Stimulated activated CD8-positive, alpha-beta memory T cell treated with anti-CD3 and anti-CD28 coated beads, Interleukin-7, amount 100 ng/mL, for 48 hours (primary cell): ENCODE results near the gene OARD1.

Experiments
- DNase-seq, 2 donors: peaks; one replicate each; pipeline ENCODE4 v3.0.0-alpha.2; 2020; ENCODE audit warnings: low read depth in 1 of 2; ENCODE audit errors: extremely low read depth in 1 of 2

Gene OARD1

DNA sequence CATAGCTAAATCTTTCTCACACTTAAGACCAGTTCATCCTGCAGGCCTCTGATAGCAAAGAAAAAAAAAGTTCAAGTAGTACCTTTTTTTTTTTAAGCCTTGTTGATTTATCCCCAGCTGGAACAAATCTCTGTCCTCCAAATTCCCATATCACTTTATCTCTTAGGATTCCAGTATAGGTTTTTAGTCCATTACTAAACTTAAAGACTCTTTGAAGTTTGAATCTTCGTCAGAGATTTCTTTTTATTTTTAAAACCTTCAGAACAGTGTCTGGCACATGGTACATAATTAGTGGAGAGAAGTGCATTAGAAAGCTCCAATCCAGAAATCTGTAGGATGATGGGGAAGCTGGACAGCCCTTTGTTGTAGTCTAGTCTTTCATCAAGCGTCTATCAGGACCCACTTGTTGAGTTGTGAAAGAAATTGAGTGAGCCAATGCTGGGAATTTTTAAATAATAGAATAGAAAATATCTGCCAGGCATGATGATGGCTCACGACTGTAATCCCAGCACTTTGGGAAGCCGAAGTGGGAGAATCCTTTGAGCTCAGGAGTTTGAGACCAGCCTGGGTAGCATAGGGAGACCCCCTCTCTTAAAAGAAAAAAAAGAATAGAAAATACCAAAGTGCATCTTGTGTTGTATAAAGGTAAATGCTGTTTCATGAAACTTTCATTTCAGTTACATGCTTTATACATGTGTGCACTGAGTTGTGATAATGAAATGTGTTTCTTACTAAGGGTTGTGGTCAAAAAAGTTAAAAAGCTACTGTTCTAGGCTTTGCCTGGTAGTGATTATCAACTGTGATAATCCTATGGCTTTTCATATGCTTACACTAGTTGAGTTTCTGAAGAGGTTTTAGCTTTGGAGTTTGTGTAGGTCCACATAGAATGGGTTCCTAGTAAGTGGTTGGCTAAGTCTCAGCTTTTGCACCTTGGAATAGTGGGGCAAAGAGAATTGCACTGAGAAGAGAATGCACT, 3.8 kb upstream of the OARD1 start:
- no peak for DNase-seq

DNA sequence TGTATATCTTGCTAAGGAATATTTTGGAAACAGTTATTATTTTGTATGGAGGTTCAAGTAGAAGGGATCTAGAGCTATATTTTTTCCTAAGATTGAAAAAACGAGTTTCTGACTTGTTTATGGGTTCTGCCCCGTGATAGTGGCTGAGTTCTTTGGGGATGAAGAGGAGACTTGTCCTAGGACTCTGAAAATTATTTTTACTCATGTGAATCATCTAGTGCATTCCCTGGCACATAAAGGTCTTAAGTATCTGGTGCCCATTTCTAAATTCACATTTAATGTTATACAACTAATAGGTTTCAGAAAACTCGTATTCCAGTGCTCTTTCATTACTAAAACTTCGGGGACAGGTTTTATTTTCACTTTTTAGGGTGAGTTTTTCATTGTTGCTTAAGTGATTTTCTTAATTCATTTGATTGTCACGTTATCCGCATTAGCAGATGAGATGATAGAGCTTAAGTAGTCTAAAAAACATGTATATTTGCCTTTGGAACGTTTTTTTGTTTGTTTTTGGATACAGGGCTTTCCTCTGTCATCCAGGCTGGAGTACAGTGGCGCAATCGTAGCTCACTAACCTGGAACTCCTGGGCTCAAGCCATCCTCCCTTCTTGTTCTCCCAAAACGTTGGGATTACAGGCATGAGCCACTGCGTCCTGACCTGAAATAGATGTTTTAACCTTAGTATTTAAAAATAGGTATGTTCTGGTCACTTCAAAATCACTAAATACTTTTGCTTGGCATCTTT, 2.7 kb upstream of the OARD1 start:
- no peak for DNase-seq

DNA sequence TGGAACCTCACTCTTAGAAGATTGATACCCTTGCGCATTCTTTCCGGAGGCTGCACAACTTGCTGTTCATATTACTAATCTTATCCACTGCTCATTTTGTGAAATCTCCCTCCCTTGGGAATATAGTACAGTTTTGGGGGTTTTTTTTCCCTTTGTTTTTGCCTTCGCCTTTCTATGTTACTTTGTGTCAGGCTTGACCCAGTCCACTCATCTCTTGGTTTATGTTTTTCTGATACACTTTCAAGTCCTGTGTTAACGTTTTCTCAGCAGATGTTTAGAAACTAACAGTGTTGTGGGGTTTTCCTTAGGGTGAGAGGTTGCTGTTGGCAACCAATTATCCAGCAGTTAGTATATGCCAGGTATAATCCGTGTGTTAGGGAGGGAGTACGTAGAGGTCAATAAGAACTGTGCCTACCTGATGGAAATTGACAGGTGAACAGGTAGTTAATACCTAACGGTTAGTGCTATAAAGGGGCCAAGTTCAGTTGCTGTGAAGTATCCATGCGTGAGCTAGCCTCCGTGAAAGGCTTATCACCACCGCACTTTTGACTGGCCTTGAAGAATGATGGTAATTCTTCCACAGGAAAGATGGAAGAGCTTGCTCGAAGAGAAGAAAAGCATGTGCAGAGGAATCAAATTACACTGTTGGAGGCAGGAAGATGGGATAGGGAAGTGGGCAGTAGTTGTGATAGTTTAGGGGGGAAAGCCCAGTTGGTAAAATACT, 2.0 kb upstream of the OARD1 start:
- no peak for DNase-seq

DNA sequence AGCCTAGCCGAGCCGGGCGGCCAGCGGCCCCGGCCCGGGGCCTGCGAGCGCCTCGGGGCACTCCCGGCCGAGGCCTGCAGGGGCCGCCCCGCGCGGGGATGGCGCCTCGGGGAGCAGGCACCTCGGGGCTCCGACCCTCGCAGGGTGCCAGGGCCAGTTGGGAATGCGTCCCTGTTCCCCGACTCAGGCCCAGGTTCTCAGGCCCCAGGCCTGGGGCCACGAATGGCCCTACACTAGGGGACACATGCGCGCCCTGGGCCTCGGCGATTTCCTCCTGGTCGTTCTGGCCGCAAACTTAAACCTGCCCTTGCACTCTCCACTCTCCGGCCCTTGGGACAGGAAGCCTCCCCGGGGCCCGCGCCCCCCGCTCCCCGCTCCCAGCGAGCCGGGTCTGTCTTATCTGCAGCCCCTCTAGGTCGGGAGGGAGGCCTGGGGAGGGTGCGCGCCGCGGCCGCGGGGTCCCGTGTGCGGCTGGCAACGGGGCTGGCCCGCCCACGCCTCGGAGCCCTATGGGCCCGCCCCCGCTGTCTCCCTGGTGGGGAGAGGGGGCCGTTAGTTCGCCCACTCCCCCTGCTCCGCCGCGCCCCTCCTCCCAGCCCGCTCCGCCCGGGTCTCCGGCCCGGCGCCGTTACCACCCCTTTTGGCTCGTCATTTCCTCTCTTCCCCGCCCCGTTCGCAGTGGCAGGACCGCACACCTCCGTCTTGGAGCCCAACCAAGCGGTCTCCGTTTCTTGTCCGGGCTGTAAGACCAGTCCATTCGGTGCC, 1.2 kb upstream of the OARD1 start:
- DNase-seq = peak; percentile 60 to 74

DNA sequence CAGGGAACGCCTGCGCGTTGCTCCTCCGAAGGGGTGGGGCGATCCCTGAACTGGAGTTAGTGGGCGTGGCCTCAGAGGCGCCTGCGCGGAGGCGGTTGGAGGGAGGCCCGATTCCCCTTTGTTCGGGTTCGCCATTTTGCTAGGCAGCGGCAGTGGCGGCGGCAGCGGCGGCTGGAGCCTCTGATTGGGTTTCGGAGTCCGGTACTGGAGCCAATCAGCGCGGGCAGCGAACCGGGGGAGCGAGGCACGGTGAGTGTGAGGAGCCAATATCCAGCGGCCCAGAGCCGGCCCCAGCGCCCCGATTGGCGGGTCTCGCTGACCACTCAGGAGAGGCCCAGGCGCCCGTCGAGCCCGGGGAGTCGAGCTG, 663 bp upstream of the OARD1 start, which contains the start of gene NFYA:
NFYA (plus strand) TSS at position 139 of the 367 bp plus-strand sequence. CDS start 6,116 bp downstream, outside the sequence.
- DNase-seq = peak in 1 of 2 donors; percentile 99

DNA sequence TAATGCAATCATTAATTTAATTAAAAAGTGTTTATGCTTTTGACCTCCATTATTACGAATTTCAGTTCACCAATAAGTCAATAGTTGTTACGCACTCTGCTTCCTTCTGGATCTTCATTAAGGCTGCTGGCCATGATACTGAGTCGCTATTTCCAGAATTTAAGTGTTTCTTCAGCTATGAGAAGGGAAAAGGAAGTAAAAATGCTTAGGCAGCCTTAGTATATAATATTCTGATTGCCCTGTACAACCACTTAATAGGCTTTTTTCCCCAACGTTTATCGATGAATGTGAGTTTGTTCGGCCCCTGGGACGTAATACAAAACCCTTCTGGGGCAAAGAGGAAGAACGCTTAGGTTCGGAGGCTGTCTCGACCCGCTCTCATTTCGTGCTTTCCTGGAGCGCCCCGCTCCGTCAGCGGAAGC, 644 bp downstream of the OARD1 start:
- peak in 1 of 2 donors; percentile 55 for DNase-seq

DNA sequence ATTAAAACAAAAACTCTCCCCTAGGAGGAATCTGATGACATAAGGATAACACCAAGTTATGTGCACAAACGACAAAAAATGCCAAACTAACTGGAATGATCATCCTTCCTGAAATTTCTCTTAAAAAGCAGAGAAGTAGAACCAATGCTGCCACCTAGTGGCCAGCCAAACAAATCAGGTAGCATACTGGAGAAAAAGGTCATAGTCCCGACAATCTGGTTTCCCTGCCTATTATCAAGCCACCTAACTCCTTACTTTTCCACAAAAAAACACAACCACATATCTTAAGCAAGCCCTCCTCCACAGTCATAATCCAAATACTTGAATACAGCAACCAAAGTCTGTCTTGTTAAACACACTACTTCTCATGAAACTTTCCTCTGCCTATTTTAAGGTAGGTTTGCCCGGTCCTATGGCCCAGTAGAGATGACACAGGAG, 5.3 kb downstream of the OARD1 start:
- peak; percentile 4 to 37 for DNase-seq

DNA sequence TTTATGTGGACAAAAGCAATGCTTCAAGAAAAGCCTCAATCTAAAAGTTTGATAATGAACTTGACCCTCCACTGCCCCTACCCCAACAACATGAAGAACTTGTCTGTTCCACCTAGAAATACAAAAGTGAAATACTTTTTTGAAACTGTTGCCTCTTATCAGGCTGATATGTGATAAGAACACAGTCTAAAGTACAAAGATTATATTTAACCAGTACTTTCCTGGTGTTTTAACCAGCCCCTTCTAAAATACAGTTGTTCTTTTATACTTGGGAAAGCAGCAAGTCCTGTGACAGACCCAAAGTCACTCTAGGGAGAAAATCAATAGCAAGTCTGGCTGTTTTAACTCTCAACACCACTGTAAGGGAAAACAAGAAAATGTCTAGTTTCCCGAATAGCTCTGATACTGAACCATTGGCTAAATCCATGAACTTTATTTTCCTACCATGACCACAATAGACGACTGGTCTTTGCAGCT, 6.6 kb downstream of the OARD1 start:
- DNase-seq = no peak

DNA sequence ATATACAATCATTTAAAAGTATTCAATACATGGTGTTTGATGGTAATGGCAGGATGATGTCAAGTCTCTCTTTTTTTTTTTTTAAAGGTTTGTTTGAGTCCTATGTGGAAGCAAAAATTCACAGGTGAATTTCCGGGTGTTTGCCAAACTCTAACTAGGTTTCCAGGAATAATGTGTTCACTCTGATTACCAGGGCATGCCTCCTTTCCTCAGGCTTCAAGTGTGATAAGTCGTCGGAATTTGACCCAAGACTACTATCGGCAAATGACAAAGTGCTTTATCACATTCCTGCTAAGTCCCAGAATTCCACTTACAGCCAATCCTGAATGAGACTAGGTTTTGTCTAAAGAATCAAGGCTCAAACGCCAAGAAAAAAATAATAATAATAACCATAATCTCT, 7.3 kb downstream of the OARD1 start:
- no peak for DNase-seq

DNA sequence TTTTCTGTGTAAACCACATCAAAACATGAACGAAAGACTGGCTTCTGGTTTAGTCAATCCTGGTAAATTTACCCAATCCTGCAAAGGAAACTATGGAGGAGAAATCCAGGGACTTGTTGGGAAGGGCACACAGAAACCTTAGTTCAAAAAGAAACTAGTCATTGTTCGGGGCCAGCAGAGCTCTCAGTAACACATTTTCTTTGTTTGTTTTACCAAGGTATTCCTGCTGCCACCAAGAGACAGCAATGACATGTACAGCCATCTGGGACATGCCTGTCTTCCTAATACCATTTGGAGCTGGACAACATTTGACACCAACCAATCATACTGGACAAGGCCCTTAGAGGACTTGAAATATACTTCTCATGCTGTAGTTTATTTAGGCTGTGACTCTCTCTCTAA, 8.3 kb downstream of the OARD1 start:
- DNase-seq = no peak

DNA sequence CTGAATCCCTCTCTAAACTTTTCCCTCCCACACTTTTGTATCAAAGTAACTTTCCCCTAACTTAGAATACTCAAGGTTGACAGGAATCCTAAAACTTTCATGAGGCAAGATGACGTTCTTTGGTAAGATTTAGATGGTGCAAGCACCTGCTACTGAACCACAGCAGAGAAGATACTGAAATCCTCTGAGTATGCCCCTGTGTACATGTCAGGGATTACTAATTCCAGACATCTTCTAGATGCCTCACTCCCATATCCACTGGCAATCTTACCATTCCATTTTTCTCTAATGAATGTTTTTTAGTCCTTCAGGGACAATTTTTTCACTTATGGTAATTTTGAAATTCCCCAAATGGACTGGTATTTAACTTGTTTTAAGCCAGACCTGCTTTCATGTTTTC, 10.1 kb downstream of the OARD1 start:
- DNase-seq = no peak

DNA sequence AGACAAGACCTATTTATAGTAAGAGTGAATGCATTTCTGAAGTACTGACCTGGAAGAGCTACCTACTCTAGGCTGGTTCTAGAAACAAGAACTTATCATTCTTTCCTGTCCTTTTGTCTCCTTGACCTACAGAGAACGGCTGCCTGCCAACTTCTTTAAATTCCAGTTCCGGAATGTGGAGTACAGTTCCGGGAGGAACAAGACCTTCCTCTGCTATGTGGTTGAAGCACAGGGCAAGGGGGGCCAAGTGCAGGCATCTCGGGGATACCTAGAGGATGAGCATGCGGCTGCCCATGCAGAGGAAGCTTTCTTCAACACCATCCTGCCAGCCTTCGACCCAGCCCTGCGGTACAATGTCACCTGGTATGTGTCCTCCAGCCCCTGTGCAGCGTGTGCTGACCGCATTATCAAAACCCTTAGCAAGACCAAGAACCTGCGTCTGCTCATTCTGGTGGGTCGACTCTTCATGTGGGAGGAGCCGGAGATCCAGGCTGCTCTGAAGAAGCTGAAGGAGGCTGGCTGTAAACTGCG, 10.9 kb downstream of the OARD1 start:
- no peak for DNase-seq

DNA sequence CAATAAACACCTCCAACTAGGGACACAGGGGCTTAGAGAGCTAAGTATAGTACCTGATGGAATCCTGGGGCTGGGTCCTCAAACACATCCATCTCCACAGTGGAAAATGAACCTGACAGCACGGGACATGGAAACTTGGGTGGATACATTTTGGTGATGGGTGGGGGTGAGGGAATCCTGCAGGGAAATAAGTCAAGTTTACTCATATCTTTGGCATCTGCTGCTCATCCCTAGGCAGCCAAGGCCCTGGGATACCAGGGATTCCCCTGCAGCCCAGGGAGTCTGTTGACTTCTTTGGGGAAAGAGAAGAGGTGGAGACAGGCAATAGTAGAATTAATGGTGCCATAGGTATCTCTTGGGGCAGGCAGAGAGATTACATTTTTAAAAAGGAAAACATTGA, 12.6 kb downstream of the OARD1 start:
- no peak for DNase-seq

DNA sequence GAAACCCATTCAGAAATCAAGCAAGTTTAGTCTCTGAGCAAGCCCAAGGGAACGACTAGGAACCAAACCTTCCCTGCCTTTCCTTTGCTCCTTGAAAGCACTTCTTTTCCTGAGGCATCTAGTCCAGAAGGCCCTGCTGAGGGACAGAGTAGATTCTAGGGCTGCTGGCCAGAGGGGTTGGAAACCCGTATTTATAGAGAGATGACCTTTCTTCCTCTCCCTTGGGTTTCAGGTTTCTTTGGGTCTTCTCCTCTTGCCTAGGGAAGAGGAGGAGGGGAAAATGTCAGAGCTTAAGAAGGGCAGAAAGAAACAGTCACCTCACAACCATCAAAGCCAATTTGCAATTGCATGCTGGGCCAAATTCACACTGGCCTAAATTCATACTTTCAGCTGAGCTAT, 13.4 kb downstream of the OARD1 start:
- no peak for DNase-seq

DNA sequence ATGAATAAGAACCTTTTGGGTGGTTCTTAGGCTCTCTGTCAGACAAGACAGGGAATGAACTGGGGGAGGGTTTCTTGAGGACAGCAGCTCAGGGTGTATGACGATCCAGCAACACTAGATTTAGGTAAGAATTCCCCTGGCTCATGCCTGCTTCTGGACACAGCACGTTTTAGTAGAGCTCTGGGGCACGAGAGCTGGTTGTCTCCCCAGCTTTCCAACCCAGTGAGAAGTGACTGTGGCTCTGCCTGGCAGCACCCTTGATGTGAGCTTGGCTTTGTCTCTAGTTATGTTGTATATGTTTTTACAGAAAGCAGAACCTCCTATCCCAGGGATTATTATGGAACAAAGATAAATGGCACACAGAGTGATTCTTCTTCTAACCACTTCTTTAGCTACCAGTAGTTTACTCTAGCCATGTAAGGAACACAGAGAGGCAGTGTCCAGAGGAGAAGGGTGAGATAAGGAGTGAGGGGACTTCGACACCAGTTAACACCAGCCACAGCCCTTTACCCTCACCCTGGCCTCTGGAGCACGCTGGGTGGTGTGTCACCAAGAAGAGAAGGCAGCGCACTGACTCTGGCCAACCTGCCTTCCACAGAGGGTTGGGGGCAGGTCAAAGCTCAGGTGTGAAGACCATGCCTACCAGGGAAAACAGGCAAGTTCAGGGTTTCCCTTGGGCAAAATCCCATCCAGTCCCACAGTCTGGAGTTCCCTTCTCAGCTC, 15.2 kb downstream of the OARD1 start:
- DNase-seq = no peak

DNA sequence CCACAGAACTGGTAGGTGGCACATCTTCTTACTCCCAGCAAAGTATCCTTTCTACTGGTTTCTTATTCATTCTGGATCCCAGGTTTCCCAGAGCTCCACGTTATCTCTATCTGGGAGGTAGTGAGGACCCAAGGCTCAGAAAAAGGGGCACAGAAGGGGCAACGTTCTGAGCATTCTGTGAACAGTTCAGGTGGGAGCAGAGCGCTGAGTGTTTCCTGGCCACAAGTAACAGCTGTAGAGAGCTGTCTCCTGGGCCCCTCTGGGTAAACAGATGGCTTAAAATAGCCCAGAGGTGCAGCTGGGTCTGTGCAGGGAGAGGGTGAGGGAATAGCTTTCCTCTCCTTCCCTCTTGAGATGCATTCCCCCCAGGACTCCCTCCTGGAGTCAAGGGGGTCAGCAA, 17.0 kb downstream of the OARD1 start:
- no peak for DNase-seq

DNA sequence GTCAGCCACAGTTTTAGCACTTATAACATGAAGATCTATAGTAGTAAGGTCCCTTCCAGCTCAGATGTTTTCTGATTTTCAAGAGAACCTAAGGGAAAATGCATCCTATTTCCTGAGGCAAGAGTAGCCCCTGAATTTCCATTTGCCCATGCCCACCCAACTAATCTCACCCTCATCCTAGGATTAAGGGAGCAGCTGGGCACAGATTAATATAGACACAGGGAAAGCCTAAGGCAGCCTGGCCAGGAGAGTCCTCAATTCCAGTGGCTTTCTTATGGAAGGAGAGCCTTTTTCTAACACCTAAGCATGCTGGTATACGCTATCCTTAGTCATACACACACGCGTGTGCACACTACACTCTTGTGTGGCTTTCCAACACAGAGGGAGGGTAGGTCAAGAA, 17.6 kb downstream of the OARD1 start:
- no peak for DNase-seq

DNA sequence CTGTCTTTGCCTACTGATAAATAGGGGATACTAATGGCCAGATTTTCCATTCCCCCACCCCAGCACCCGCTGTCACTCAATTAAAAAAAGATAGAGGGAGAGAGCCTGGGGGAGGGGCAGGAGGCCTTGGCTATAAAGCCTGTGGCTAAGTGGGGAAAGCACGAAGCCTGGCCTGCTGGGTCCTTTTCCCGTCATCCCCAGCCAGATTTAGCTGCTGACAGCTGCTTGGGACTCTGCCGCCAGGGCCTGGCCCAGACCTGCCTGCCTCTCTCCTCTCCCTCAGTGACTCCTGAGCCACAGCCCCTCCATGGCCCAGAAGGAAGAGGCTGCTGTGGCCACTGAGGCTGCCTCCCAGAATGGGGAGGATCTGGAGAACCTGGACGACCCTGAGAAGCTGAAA, 19.1 kb downstream of the OARD1 start, which contains the start of gene APOBEC2:
APOBEC2 (plus strand) TSS at position 162 of the 400 bp plus-strand sequence; CDS start at position 308, 146 bp downstream.
- no peak for DNase-seq

DNA sequence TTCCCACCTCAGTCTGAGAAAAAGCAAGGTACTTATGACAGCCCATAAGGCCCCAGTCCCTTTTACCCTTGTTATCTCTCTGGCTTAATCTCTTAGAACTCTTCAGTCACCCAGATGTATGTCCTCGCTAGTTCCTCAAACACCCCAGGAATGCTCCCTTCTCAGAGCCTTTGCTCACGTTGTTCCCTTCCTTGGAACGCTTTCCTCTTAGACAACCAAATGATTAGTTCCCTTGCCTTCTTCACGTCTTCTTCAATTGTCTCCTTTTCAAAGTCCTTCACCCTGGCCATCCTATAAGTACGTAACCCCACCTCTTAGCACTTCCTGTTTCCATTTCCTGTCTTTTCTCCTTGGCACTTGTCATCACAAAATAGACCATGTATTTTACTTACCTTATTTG, 20.3 kb downstream of the OARD1 start:
- no peak for DNase-seq
